GM18870 (cell line): ENCODE results near the gene WIF1.

Source experiments
- ATAC-seq: cut with Tn5 transposase; IDR thresholded peaks from one replicate; pipeline ENCODE4 v1.9.1; 2021; ENCODE audit warnings: moderate library complexity; ENCODE audit not compliant: unreplicated experiment

WIF1 gene

DNA sequence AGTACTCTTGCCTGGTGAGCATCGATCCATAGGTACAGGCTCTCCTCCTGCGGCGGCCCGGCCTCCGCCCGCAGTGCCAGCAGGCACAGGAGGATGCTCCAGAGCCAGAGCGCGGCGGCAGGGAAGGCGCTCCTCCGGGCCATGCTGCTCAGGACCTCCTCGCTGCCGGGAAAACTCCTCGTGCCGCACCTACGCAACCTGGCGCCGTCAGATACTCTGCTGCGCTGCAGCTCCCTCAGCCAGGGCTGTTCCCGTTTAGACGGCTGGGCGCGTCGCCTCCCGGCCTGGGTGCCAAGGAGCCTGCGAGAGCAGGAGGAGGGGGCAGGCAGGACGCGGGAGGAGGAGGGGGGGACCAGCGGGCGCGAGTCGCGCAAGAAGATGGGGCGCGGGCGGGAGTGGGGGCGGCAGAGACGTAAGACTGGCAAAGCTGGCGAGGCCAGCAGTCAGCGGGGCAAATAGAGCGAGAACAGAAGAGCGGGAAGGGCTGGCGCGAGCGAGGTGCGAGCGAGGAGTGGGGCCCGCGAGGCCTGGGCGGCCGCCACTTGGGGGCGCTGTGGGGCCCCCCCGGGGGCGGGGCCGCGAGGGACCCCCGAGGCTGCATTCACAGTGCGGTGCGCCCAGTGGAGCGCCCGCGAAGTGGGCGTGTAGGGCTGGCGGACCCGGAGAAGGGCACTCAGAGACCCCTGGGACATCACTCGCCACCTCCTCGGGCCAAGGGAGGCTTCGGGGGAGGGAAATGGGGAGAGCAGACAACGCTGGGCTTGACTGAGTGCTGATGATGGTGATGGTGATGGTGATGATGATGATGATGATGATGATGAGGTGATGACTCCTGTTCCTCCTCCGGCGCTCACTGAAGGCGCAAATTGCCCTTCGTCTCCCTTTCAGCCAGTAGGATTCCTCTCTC is at the start of gene WIF1:
WIF1 (minus strand) TSS at position 257 of the 907 bp plus-strand sequence; CDS start at position 143, 114 bp downstream.
- no peak for ATAC-seq

DNA sequence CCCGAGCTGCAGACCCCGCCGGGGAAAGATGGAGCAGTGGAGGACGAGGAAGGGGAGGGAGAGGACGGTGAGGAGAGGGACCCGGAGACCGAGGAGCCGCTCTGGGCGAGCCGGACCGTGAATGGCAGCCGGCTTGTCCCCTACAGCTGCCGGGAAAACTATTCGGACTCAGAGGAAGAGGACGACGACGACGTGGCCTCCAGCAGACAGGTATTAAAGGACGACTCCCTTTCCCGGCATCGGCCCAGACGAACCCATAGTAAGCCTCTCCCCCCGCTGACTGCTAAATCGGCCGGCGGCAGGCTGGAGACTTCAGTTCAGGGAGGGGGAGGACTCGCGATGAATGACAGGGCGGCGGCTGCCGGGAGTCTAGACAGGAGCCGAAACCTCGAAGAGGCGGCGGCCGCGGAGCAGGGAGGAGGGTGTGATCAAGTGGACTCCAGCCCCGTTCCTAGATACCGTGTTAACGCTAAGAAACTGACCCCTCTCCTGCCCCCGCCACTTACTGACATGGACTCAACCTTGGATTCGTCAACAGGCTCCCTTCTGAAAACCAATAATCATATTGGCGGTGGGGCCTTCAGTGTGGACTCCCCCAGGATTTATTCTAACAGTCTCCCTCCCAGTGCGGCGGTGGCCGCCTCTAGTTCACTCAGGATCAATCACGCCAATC is 49.2 kb upstream of the WIF1 start:
- peak; percentile 32 for ATAC-seq

GRCh38 chr12:65169320-65170208 is 48.5 kb upstream of the WIF1 start, which contains the start of gene LEMD3:
Gene LEMD3, plus strand, starts transcription at chr12:65169583. Its CDS starts 14 bp downstream, at chr12:65169597.
- peak; percentile 78 for ATAC-seq

GRCh38 chr12:65168681-65169319 is 47.7 kb upstream of the WIF1 start:
- no peak for ATAC-seq

GRCh38 chr12:65164774-65165173 is 43.7 kb upstream of the WIF1 start:
- no peak for ATAC-seq

- no peak for ATAC-seq
Observed at GRCh38 chr12:65164244-65164643, 43.1 kb upstream of the WIF1 start.

DNA sequence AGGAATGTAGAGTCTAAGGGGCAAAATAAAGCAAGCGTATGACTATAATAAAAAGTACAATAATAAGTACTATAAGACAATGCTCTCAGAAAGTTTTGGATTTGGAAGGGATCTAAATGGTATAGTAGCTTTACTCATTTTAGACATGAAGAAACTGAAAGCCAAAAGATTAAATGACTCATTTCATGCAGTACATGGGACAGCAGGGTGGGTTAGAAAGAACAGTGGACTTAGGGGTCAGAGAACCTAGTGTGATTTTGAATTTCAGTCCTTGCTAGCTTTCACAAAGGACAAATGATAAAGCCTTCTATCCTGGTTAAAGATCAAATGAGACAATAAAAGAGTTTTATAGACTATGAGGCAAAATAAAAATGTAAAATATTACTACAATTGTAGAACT is 41.5 kb upstream of the WIF1 start:
- ATAC-seq, result peak; percentile 86

DNA sequence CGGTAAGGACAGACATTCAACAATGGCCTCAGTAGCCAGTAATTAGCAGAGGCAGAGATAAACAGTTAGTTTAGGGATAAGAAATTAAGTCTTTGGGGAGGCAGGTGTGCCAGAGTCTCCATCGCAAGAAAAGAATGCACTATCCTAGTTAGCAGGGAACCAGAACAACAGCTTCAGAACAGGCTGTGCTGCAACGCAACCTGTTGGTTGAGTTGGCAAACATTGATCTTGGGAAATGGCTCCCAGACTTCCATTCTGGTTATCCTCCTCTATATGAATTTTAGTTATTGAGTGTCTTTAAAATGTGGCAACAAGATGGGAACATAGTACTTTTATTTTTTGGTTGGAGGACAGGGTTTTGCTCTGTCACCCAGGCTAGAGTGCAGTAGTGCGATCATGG is 36.0 kb upstream of the WIF1 start:
- no peak for ATAC-seq

DNA sequence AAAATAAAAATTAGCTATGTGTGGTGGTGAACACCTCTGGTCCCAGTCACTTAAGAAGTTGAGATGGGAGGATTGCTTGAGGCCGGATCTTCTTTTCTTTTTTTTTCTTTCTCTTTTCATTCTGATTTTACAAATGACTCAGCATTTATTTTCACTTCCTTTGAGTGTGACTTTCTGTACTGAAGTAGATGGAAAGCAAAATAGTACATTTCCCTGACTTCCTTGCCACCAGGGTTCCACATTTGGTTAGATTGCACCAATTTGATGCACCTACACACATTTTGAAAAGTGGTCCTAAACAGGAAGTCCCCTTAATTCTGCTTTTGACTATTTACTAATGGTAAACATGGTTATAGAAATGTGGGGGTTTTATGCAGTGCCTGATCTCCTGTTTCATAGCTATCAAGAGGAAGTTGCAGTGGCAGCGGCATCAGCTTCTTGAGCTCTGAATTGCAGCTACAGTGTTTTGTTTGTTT is 35.3 kb upstream of the WIF1 start:
- ATAC-seq, result peak; percentile 96

DNA sequence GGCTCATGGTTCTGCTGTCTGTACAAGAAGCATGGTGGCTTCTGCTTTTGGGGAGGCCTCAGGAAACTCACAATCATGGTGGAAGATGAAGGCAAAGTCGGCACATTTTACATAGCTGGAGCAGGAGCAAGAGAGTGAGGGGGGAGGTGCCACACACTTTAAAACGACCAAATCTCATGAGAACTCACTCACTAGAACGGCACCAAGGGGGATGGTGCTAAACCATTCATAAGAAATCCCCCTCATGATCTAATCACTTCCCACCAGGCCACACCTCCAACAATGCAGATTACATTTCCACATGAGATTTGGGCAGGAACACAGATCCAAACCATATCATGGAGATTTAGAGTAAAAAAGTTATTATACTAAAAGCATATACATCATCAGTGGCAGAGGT is 34.7 kb upstream of the WIF1 start:
- ATAC-seq, result peak; percentile 20

- no peak for ATAC-seq
Observed at GRCh38 chr12:65152596-65152995, 31.5 kb upstream of the WIF1 start.

DNA sequence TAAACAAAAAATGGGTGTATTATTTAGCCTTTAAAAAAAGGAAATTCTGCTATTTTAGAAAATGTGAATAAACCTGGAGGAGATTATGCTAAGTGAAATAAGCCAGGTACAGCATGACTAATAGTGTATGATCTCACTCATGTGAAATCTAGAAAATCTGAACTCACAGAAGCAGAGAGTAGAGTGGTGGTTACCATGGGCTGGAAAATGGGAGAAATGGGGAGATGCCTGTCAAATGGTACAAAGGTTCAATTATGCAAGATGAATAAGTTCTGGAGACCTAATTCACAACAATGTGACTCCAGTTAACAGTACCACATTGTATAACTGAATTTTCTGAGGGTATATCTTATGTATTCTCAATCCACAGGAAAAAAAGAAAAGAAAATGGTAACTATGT is 30.9 kb upstream of the WIF1 start:
- ATAC-seq, result no peak

DNA sequence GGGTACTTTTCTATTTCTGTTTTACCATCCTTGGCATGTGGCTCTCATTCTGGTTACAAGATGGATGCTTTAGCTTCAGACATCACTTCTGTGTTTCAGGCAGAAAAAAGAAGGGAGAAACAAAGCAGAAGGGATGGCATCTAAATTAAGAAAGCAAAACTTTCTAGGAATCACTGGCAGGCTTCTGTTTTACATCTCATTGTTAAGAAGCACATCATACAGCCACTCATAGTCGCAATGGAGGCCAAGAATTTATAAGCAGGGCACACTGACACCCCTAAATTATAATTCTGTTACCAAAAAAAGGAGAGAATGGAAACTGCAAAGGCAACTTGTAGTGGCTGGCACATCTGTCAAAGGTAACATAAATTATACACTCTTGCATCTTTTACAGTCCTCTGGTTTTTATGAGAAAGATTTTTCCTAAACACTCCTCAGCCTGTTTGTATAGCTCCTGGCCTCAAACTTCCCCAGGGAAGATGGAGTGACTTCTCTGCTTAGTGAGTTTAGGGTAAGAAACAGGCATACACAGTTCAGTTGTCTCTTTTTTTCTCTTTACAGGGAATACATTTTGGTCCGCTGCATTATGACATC is 26.3 kb upstream of the WIF1 start:
- no peak for ATAC-seq

- no peak for ATAC-seq
Observed at GRCh38 chr12:65140738-65141137, 19.6 kb upstream of the WIF1 start.

- ATAC-seq, result no peak
Observed at GRCh38 chr12:65139389-65139788, 18.3 kb upstream of the WIF1 start.

DNA sequence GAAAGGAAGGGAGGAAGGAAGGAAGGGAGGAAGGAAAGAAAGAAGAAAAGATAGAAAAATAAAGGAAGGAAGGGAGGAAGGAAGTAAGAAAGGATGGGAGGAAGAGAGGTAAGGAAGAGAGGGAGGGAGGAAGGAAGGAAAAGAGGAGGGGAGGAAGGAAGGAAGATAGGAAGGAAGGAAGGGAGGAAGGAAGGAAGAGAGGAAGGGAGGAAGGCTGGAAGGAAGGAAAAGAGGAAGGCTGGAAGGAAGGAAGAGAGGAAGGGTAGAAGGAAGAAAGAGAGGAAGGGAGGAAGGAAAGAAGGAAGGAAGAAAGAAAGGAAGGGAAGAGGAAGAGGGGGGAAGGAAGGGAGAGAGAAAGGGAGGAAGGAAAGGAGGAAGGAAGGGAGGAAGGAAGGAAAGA is 12.8 kb upstream of the WIF1 start:
- no peak for ATAC-seq

DNA sequence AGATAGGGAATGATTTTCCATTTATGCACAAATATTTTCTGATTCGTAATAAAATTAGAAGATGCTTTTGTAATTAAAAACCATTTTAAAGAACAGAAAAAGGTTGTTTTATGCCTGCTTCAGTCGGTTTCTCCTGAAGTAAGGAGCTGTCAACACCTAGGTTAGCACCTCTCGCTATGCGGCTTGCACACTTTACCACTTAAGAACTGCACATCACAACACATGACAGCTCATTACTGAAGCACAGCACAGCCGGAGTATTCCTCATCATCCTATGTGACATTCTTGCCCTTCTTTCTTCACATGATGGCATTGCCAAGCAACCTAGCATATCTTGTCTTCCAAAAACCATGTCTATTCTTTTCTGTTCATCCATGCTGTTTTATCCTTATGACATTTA is 5.4 kb upstream of the WIF1 start:
- no peak for ATAC-seq

- ATAC-seq, result no peak
Observed at GRCh38 chr12:65125975-65126374, 4.9 kb upstream of the WIF1 start.

GRCh38 chr12:65125247-65125646 is 4.1 kb upstream of the WIF1 start:
- no peak for ATAC-seq

- no peak for ATAC-seq
Observed at GRCh38 chr12:65123435-65124063, 2.4 kb upstream of the WIF1 start.
